Measurements from ENCODE around the gene SMTNL2. TPM values are rescaled to one million over a fixed set of nuclear protein-coding genes. Genes with fewer than 3 reads are reported as not detected.

SMTNL2 gene
- total RNA-seq, 2 experiments from 2014 or later, result not detected

DNA sequence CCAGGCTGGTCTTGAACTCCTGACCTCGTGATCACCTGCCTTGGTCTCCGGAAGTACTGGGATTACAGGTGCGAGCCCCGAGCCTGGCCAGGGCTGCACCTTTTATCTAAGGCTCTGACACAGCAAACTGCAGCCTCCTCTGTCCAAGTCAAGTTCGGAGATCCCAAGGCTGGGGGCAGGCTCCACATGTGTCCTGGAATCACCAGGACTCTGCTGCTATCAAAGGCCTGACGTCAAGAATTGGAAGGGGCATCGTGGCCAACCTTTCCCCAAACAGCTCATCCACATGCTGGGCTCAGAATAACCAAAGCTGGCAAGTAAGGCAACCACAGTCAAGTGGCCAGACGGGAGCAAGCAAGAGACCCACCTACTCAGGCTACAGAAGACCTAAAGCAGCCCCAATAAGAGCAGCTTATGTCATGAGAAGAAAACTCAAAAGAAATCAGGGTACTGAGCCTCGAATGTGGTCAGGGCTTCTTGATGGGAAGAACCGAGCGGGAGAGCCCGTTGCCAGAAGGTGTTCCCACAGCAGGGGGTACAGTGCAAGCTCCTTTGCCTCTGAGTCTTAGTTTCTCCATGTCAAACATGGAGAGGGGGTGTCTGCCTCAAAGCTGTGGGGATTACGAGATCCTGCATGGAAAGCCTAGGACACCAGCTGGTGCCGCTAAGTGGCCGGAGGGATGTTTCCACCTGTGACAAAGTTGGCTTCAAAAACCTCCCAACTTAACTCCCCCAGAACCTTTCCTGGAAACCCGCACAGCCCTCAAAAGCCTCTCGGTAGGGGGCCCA is 37.0 kb upstream of the SMTNL2 start:
- H3K4me3 ChIP-seq (ENCODE audit: low read length), result no peak overlapping the region
- H3K27ac ChIP-seq (ENCODE audit: low read depth in 1 of 2, low read length in 2 of 2), result no peak overlapping the region
- Mint-ChIP-seq H3K27me3 (no peaks in the 10 kb centered on the region), H3K4me1 (ENCODE audit: low read depth) (no peaks in the 10 kb centered on the region), H3K36me3 (ENCODE audit: low read depth) (peaks cover 71% of the 10 kb centered on the region), H3K9me3 (no peaks in the 10 kb centered on the region), H3K4me3 (no peak overlapping the region), H3K27ac (no peak overlapping the region)
- H3K4me1 ChIP-seq (ENCODE audit: insufficient read depth, low read length), result peaks cover 9% of the 10 kb centered on the region
- intact Hi-C loops (cut with DNase I, micrococcal nuclease), result no loop called here
- no peaks in the 10 kb centered on the region for H3K27me3 ChIP-seq (ENCODE audit: control insufficient read depth in 1 of 2, insufficient read depth in 2 of 2, low read length in 2 of 2)
- DNase-seq (peak in 1 of 14 experiments; percentile 28), ATAC-seq (ENCODE audit: poor library complexity) (no peak)
- ChIA-PET CTCF (no interaction called here), POLR2A (no interaction called here)
- peaks cover 91% of the 10 kb centered on the region for H3K36me3 ChIP-seq (ENCODE audit: insufficient read depth, low read length)
- no peaks in the 10 kb centered on the region for H3K9me3 ChIP-seq (ENCODE audit: control insufficient read depth in 1 of 2, insufficient read depth in 1 of 2, low read length in 2 of 2)
- TF ChIP-seq, protein P1, sequence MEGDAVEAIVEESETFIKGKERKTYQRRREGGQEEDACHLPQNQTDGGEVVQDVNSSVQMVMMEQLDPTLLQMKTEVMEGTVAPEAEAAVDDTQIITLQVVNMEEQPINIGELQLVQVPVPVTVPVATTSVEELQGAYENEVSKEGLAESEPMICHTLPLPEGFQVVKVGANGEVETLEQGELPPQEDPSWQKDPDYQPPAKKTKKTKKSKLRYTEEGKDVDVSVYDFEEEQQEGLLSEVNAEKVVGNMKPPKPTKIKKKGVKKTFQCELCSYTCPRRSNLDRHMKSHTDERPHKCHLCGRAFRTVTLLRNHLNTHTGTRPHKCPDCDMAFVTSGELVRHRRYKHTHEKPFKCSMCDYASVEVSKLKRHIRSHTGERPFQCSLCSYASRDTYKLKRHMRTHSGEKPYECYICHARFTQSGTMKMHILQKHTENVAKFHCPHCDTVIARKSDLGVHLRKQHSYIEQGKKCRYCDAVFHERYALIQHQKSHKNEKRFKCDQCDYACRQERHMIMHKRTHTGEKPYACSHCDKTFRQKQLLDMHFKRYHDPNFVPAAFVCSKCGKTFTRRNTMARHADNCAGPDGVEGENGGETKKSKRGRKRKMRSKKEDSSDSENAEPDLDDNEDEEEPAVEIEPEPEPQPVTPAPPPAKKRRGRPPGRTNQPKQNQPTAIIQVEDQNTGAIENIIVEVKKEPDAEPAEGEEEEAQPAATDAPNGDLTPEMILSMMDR (IDR thresholded peaks at IDR 0.05), result no peak

DNA sequence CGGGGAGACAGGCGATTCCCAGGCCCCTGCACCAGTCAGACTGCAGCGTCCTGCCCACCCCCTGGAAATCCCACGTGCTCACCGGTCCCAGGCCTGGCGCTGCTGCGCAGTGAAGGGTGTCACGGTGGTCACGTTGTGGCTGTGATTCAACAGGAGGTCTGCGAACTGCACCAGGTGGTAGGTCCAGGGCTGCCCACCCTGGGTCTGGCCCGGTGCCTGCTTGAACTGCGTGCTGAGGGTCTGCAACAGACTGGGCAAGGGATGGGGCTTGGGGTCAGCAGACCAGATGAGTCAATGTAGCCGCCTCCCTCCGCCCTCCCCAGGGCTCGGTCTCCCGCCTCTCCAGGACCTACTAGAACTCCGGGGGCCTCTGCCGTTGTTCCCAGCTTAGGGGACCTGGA is 36.3 kb upstream of the SMTNL2 start:
- Mint-ChIP-seq H3K4me3 (no peak overlapping the region), H3K36me3 (ENCODE audit: low read depth) (peaks cover 64% of the 10 kb centered on the region), H3K27me3 (no peaks in the 10 kb centered on the region), H3K9me3 (no peaks in the 10 kb centered on the region), H3K27ac (no peak overlapping the region), H3K4me1 (ENCODE audit: low read depth) (no peaks in the 10 kb centered on the region)
- no peak overlapping the region for H3K27ac ChIP-seq (ENCODE audit: low read depth in 1 of 2, low read length in 2 of 2)
- TF ChIP-seq, protein P1 (IDR thresholded peaks at IDR 0.05), result no peak
- peaks cover 90% of the 10 kb centered on the region for H3K36me3 ChIP-seq (ENCODE audit: insufficient read depth, low read length)
- ATAC-seq (ENCODE audit: poor library complexity), result no peak
- no peak overlapping the region for H3K4me3 ChIP-seq (ENCODE audit: low read length)
- no peaks in the 10 kb centered on the region for H3K9me3 ChIP-seq (ENCODE audit: control insufficient read depth in 1 of 2, insufficient read depth in 1 of 2, low read length in 2 of 2)
- no peaks in the 10 kb centered on the region for H3K27me3 ChIP-seq (ENCODE audit: control insufficient read depth in 1 of 2, insufficient read depth in 2 of 2, low read length in 2 of 2)
- ChIA-PET CTCF (no interaction called here), POLR2A (no interaction called here)
- no peak for DNase-seq
- intact Hi-C loops (cut with DNase I, micrococcal nuclease), result no loop called here
- H3K4me1 ChIP-seq (ENCODE audit: insufficient read depth, low read length), result peaks cover 10% of the 10 kb centered on the region

DNA sequence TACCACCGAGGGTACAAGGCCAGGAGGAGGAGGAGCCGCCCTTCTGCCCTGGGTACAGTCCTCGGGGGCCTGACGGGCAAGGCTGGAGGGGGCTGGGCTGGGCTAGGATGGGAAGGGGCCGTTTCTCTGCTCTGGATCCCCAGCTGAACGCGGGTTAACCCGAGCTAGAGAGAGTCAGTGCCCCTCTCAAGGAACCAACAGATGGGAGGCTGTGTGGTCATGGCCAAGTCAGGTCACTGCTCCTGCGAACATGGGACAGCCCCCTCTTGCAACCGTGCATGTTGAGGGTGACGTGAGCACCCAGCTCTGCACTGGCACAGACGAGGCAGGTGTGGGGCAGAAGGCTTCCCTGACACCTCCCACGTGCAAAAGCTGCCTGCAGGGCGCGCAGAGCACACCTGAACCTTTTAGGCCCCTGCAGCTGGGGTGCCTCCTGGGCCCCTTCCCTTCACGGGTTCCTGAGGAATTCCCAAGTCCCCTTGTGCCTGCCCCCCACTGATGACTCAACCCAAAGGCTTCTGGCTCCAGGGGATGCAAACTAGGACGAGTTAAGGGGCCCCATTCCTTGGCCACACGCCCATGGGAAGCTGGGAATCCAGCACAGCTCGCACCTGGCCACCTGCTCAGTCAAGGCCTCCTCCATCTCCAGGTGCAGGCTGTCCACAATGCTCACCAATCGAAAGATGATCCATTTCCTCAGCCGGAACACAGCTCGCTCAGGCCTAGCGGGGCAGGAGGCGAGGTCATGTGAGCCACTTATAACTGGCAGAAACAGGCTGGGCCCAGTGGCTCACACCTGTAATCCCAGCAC is 35.4 kb upstream of the SMTNL2 start:
- Mint-ChIP-seq H3K4me1 (ENCODE audit: low read depth) (peaks cover 4% of the 10 kb centered on the region), H3K27ac (no peak overlapping the region), H3K36me3 (ENCODE audit: low read depth) (peaks cover 60% of the 10 kb centered on the region), H3K27me3 (no peaks in the 10 kb centered on the region), H3K4me3 (no peak overlapping the region), H3K9me3 (no peaks in the 10 kb centered on the region)
- intact Hi-C loops (cut with DNase I, micrococcal nuclease), result no loop called here
- no peak overlapping the region for H3K4me3 ChIP-seq (ENCODE audit: low read length)
- H3K9me3 ChIP-seq (ENCODE audit: control insufficient read depth in 1 of 2, insufficient read depth in 1 of 2, low read length in 2 of 2), result no peaks in the 10 kb centered on the region
- TF ChIP-seq, protein P1 (IDR thresholded peaks at IDR 0.05), result no peak
- H3K27me3 ChIP-seq (ENCODE audit: control insufficient read depth in 1 of 2, insufficient read depth in 2 of 2, low read length in 2 of 2), result no peaks in the 10 kb centered on the region
- H3K4me1 ChIP-seq (ENCODE audit: insufficient read depth, low read length), result peaks cover 18% of the 10 kb centered on the region
- no peak overlapping the region for H3K27ac ChIP-seq (ENCODE audit: low read depth in 1 of 2, low read length in 2 of 2)
- CTCF ChIA-PET, result interaction anchor here (0.7 kb wide), 1 partner anchor 25 kb away, joined by 4 read pairs; no protein-coding TSS in a partner anchor
- no peak for ATAC-seq (ENCODE audit: poor library complexity)
- POLR2A ChIA-PET, result no interaction called here
- peak in 1 of 14 experiments; percentile 30 for DNase-seq
- H3K36me3 ChIP-seq (ENCODE audit: insufficient read depth, low read length), result peaks cover 85% of the 10 kb centered on the region
